Activated naive CD4-positive, alpha-beta T cell treated with anti-CD3 and anti-CD28 coated beads, Interleukin-2, amount 50 U/mL, for 24 hours (primary cell): ENCODE measurements around the gene TAS2R9.
A peak's percentile ranks its signal among the peaks of the same experiment; 100 is the strongest.

ENCODE experiments used
- H3K27ac Mint-ChIP-seq: one replicate; pipeline ENCODE4 v1.8.0; 2021; ENCODE audit warnings: mild to moderate bottlenecking, mixed read lengths
- H3K27me3 Mint-ChIP-seq: one replicate; pipeline ENCODE4 v1.8.0; 2021; ENCODE audit warnings: mixed read lengths
- H3K36me3 Mint-ChIP-seq: one replicate; pipeline ENCODE4 v1.8.0; 2021; ENCODE audit warnings: mixed read lengths
- H3K4me1 Mint-ChIP-seq: one replicate; pipeline ENCODE4 v1.8.0; 2021; ENCODE audit warnings: mixed read lengths
- H3K4me3 Mint-ChIP-seq: one replicate; pipeline ENCODE4 v1.8.0; 2021; ENCODE audit warnings: mild to moderate bottlenecking, mixed read lengths
- H3K9me3 Mint-ChIP-seq: one replicate; pipeline ENCODE4 v1.8.0; 2021; ENCODE audit warnings: mixed read lengths

The TAS2R9 gene

GRCh38 chr12:10810068-10810467, at the start of gene TAS2R9:
TSS of gene TAS2R9 (minus strand) at chr12:10810168. CDS start at chr12:10810075, 93 bp downstream.
- Mint-ChIP-seq H3K27ac (no peak within 1 kb of the TSS), H3K4me1 (no peaks in the 10 kb centered on the region), H3K9me3 (no peaks in the 10 kb centered on the region), H3K4me3 (no peak within 1 kb of the TSS), H3K36me3 (no peaks in the 10 kb centered on the region), H3K27me3 (peaks cover 31% of the 10 kb centered on the region)

GRCh38 chr12:10855807-10856206, 45.8 kb upstream of the TAS2R9 start:
- H3K27ac Mint-ChIP-seq: no peak overlapping the region
- peaks cover 36% of the 10 kb centered on the region for H3K4me1 Mint-ChIP-seq
- peaks cover 56% of the 10 kb centered on the region for H3K36me3 Mint-ChIP-seq
- H3K4me3 Mint-ChIP-seq: no peak overlapping the region
- H3K9me3 Mint-ChIP-seq: peaks cover 36% of the 10 kb centered on the region
- H3K27me3 Mint-ChIP-seq: no peaks in the 10 kb centered on the region

GRCh38 chr12:10853776-10854175, 43.8 kb upstream of the TAS2R9 start:
- peaks cover 15% of the 10 kb centered on the region for H3K9me3 Mint-ChIP-seq
- H3K27ac Mint-ChIP-seq: no peak overlapping the region
- H3K4me1 Mint-ChIP-seq: peaks cover 48% of the 10 kb centered on the region
- H3K27me3 Mint-ChIP-seq: no peaks in the 10 kb centered on the region
- peaks cover 45% of the 10 kb centered on the region for H3K36me3 Mint-ChIP-seq
- H3K4me3 Mint-ChIP-seq: no peak overlapping the region

- no peak overlapping the region for H3K27ac Mint-ChIP-seq
- no peaks in the 10 kb centered on the region for H3K9me3 Mint-ChIP-seq
- peaks cover 34% of the 10 kb centered on the region for H3K36me3 Mint-ChIP-seq
- peaks cover 48% of the 10 kb centered on the region for H3K4me1 Mint-ChIP-seq
- H3K27me3 Mint-ChIP-seq: no peaks in the 10 kb centered on the region
- no peak overlapping the region for H3K4me3 Mint-ChIP-seq
Measured at GRCh38 chr12:10851243-10851858, 41.4 kb upstream of the TAS2R9 start.

- Mint-ChIP-seq H3K36me3 (peaks cover 32% of the 10 kb centered on the region), H3K27me3 (no peaks in the 10 kb centered on the region), H3K4me1 (peaks cover 41% of the 10 kb centered on the region), H3K27ac (no peak within 1 kb of the TSS), H3K4me3 (no peak within 1 kb of the TSS), H3K9me3 (no peaks in the 10 kb centered on the region)
Measured at GRCh38 chr12:10849425-10849878, 39.5 kb upstream of the TAS2R9 start, which contains the start of gene PRR4. TSS of gene PRR4 (minus strand) at chr12:10849475. CDS start at chr12:10849437, 38 bp downstream.

GRCh38 chr12:10847744-10848143, 37.8 kb upstream of the TAS2R9 start:
- H3K27ac Mint-ChIP-seq: no peak overlapping the region
- no peak overlapping the region for H3K4me3 Mint-ChIP-seq
- H3K36me3 Mint-ChIP-seq: peaks cover 30% of the 10 kb centered on the region
- peaks cover 36% of the 10 kb centered on the region for H3K4me1 Mint-ChIP-seq
- no peaks in the 10 kb centered on the region for H3K9me3 Mint-ChIP-seq
- no peaks in the 10 kb centered on the region for H3K27me3 Mint-ChIP-seq

- no peaks in the 10 kb centered on the region for H3K27me3 Mint-ChIP-seq
- peaks cover 5% of the 10 kb centered on the region for H3K9me3 Mint-ChIP-seq
- H3K4me1 Mint-ChIP-seq: peaks cover 3% of the 10 kb centered on the region
- H3K36me3 Mint-ChIP-seq: peaks cover 28% of the 10 kb centered on the region
- H3K27ac Mint-ChIP-seq: no peak overlapping the region
- no peak overlapping the region for H3K4me3 Mint-ChIP-seq
Measured at GRCh38 chr12:10842862-10843261, 32.9 kb upstream of the TAS2R9 start.

GRCh38 chr12:10838461-10838860, 28.5 kb upstream of the TAS2R9 start:
- Mint-ChIP-seq H3K27me3 (no peaks in the 10 kb centered on the region), H3K36me3 (peaks cover 14% of the 10 kb centered on the region), H3K4me1 (peaks cover 3% of the 10 kb centered on the region), H3K27ac (no peak overlapping the region), H3K9me3 (peaks cover 5% of the 10 kb centered on the region), H3K4me3 (no peak overlapping the region)

GRCh38 chr12:10829994-10830393, 20.0 kb upstream of the TAS2R9 start:
- no peaks in the 10 kb centered on the region for H3K36me3 Mint-ChIP-seq

GRCh38 chr12:10826258-10826657, 16.3 kb upstream of the TAS2R9 start, which contains the start of gene TAS2R10:
TSS of gene TAS2R10 (minus strand) at chr12:10826358. CDS start at chr12:10826269, 89 bp downstream.
- Mint-ChIP-seq H3K4me3 (no peak within 1 kb of the TSS), H3K27me3 (no peaks in the 10 kb centered on the region), H3K9me3 (no peaks in the 10 kb centered on the region), H3K4me1 (no peaks in the 10 kb centered on the region), H3K36me3 (no peaks in the 10 kb centered on the region), H3K27ac (no peak within 1 kb of the TSS)

More at GRCh38 chr12:10829994-10830393, 20.0 kb upstream of the TAS2R9 start:
- Mint-ChIP-seq H3K4me1 (no peaks in the 10 kb centered on the region), H3K4me3 (no peak overlapping the region), H3K27ac (no peak overlapping the region), H3K27me3 (no peaks in the 10 kb centered on the region), H3K9me3 (no peaks in the 10 kb centered on the region)

- H3K27ac Mint-ChIP-seq: no peak overlapping the region
- H3K4me1 Mint-ChIP-seq: no peaks in the 10 kb centered on the region
- H3K4me3 Mint-ChIP-seq: no peak overlapping the region
- H3K27me3 Mint-ChIP-seq: no peaks in the 10 kb centered on the region
- H3K9me3 Mint-ChIP-seq: no peaks in the 10 kb centered on the region
- H3K36me3 Mint-ChIP-seq: no peaks in the 10 kb centered on the region
Measured at GRCh38 chr12:10824957-10825356, 15.0 kb upstream of the TAS2R9 start.

GRCh38 chr12:10811883-10812536, 2.0 kb upstream of the TAS2R9 start:
- H3K9me3 Mint-ChIP-seq: no peaks in the 10 kb centered on the region
- no peak overlapping the region for H3K27ac Mint-ChIP-seq
- no peaks in the 10 kb centered on the region for H3K4me1 Mint-ChIP-seq
- H3K4me3 Mint-ChIP-seq: no peak overlapping the region
- peaks cover 23% of the 10 kb centered on the region for H3K27me3 Mint-ChIP-seq
- H3K36me3 Mint-ChIP-seq: no peaks in the 10 kb centered on the region

GRCh38 chr12:10807186-10807585, 2.8 kb downstream of the TAS2R9 start, which contains the start of gene TAS2R8:
TSS of gene TAS2R8 (minus strand) at chr12:10807286. CDS start at chr12:10806980, 306 bp downstream.
- peaks cover 36% of the 10 kb centered on the region for H3K27me3 Mint-ChIP-seq
- H3K36me3 Mint-ChIP-seq: no peaks in the 10 kb centered on the region
- H3K27ac Mint-ChIP-seq: no peak within 1 kb of the TSS
- H3K4me1 Mint-ChIP-seq: no peaks in the 10 kb centered on the region
- no peak within 1 kb of the TSS for H3K4me3 Mint-ChIP-seq
- no peaks in the 10 kb centered on the region for H3K9me3 Mint-ChIP-seq

GRCh38 chr12:10802587-10802986, 7.4 kb downstream of the TAS2R9 start, which contains the start of gene TAS2R7:
TSS of gene TAS2R7 (minus strand) at chr12:10802627. CDS start at chr12:10802570, 57 bp downstream.
- Mint-ChIP-seq H3K4me1 (no peaks in the 10 kb centered on the region), H3K27ac (peak within 1 kb of the TSS; percentile 2), H3K4me3 (no peak within 1 kb of the TSS), H3K9me3 (no peaks in the 10 kb centered on the region), H3K36me3 (no peaks in the 10 kb centered on the region), H3K27me3 (peaks cover 21% of the 10 kb centered on the region)

- no peak overlapping the region for H3K4me3 Mint-ChIP-seq
- no peaks in the 10 kb centered on the region for H3K9me3 Mint-ChIP-seq
- H3K27me3 Mint-ChIP-seq: peaks cover 25% of the 10 kb centered on the region
- H3K4me1 Mint-ChIP-seq: no peaks in the 10 kb centered on the region
- peak overlapping the region; percentile 2 for H3K27ac Mint-ChIP-seq
- no peaks in the 10 kb centered on the region for H3K36me3 Mint-ChIP-seq
Measured at GRCh38 chr12:10801741-10802140, 8.2 kb downstream of the TAS2R9 start.

- no peak overlapping the region for H3K27ac Mint-ChIP-seq
- no peak overlapping the region for H3K4me3 Mint-ChIP-seq
- no peaks in the 10 kb centered on the region for H3K4me1 Mint-ChIP-seq
- peaks cover 8% of the 10 kb centered on the region for H3K27me3 Mint-ChIP-seq
- H3K9me3 Mint-ChIP-seq: no peaks in the 10 kb centered on the region
- H3K36me3 Mint-ChIP-seq: no peaks in the 10 kb centered on the region
Measured at GRCh38 chr12:10794222-10794621, 15.7 kb downstream of the TAS2R9 start.
